Measurements from ENCODE around the gene JPH4.

The JPH4 gene

GRCh38 chr14:23544511-23545447 lies 33.8 kb downstream of the JPH4 start:
- DNase-seq (no peak), ATAC-seq (ENCODE audit: insufficient read depth, low read depth) (no peak)
- no peaks in the 10 kb centered on the region for H3K9me3 ChIP-seq (ENCODE audit: insufficient read depth, low read length, severe bottlenecking)
- H3K4me3 ChIP-seq (ENCODE audit: low read depth in 1 of 2, low read length in 2 of 2) = no peak overlapping the region
- TF ChIP-seq CTCF (IDR thresholded peaks at IDR 0.05; ENCODE audit: borderline replicate concordance, extremely low read depth, low read length, poor library complexity, severe bottlenecking) (no peak), EZH2 (IDR thresholded peaks at IDR 0.05; ENCODE audit: borderline replicate concordance, low read depth, low read length, severe bottlenecking) (no peak)
- H3K9ac ChIP-seq (ENCODE audit: low read depth, low read length) = no peak overlapping the region
- H3K27me3 ChIP-seq (ENCODE audit: insufficient read depth, low read length, poor library complexity) = no peaks in the 10 kb centered on the region
- no peaks in the 10 kb centered on the region for H3K79me2 ChIP-seq (ENCODE audit: insufficient read depth, low read length)
- H3K27ac ChIP-seq (ENCODE audit: low read length) = no peak overlapping the region
- no peak overlapping the region for H3K4me2 ChIP-seq (ENCODE audit: insufficient read depth, low read length)
- H3K36me3 ChIP-seq (ENCODE audit: insufficient read depth, low read length) = no peaks in the 10 kb centered on the region
- no peak overlapping the region for H2AFZ ChIP-seq (ENCODE audit: low read depth, low read length)
- H3K4me1 ChIP-seq (ENCODE audit: insufficient read depth, low read length) = peaks cover 1% of the 10 kb centered on the region; the same call in 1 of the 2 replicates
- H4K20me1 ChIP-seq (ENCODE audit: insufficient read depth, low read length) = no peaks in the 10 kb centered on the region

DNA sequence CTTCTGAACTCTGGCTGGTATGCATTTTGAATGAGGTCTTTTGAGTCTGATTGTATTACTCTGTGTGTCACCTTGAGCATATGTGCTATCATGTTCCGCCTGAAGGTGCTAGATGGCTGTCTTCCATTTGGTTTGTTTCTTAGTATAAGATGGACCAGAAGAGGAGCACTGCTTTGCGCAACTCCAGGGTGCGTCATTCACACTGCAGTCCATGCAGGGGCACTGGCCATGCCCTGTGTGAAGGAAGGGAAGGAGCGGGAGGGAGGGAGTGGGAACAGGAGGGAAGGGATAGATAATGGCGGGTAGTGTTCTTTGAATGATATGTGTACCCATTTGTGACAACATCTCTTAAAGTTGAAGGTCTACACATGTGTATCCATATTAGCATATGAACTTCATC lies 35.2 kb downstream of the JPH4 start:
- Histone ChIP-seq H2AFZ (ENCODE audit: low read depth, low read length) (no peak overlapping the region), H3K27me3 (ENCODE audit: insufficient read depth, low read length, poor library complexity) (no peaks in the 10 kb centered on the region), H3K27ac (ENCODE audit: low read length) (no peak overlapping the region), H3K36me3 (ENCODE audit: insufficient read depth, low read length) (no peaks in the 10 kb centered on the region), H3K79me2 (ENCODE audit: insufficient read depth, low read length) (no peaks in the 10 kb centered on the region), H3K4me2 (ENCODE audit: insufficient read depth, low read length) (no peak overlapping the region), H3K9ac (ENCODE audit: low read depth, low read length) (no peak overlapping the region), H4K20me1 (ENCODE audit: insufficient read depth, low read length) (no peaks in the 10 kb centered on the region; the same call in 1 of the 2 replicates), H3K4me3 (ENCODE audit: low read depth in 1 of 2, low read length in 2 of 2) (no peak overlapping the region), H3K4me1 (ENCODE audit: insufficient read depth, low read length) (no peaks in the 10 kb centered on the region), H3K9me3 (ENCODE audit: insufficient read depth, low read length, severe bottlenecking) (no peaks in the 10 kb centered on the region)
- ATAC-seq (ENCODE audit: insufficient read depth, low read depth) = no peak
- TF ChIP-seq CTCF (IDR thresholded peaks at IDR 0.05; ENCODE audit: borderline replicate concordance, extremely low read depth, low read length, poor library complexity, severe bottlenecking) (no peak), EZH2 (IDR thresholded peaks at IDR 0.05; ENCODE audit: borderline replicate concordance, low read depth, low read length, severe bottlenecking) (no peak)
- DNase-seq = no peak

- Histone ChIP-seq H3K4me2 (ENCODE audit: insufficient read depth, low read length) (no peak overlapping the region), H2AFZ (ENCODE audit: low read depth, low read length) (no peak overlapping the region), H3K9ac (ENCODE audit: low read depth, low read length) (no peak overlapping the region), H3K36me3 (ENCODE audit: insufficient read depth, low read length) (no peaks in the 10 kb centered on the region), H3K9me3 (ENCODE audit: insufficient read depth, low read length, severe bottlenecking) (no peaks in the 10 kb centered on the region), H3K27ac (ENCODE audit: low read length) (no peak overlapping the region), H3K4me3 (ENCODE audit: low read depth in 1 of 2, low read length in 2 of 2) (no peak overlapping the region), H3K4me1 (ENCODE audit: insufficient read depth, low read length) (no peaks in the 10 kb centered on the region), H3K79me2 (ENCODE audit: insufficient read depth, low read length) (no peaks in the 10 kb centered on the region), H4K20me1 (ENCODE audit: insufficient read depth, low read length) (no peaks in the 10 kb centered on the region; the same call in 1 of the 2 replicates), H3K27me3 (ENCODE audit: insufficient read depth, low read length, poor library complexity) (no peaks in the 10 kb centered on the region)
- no peak for TF ChIP-seq EZH2 (IDR thresholded peaks at IDR 0.05; ENCODE audit: borderline replicate concordance, low read depth, low read length, severe bottlenecking)
- no peak for TF ChIP-seq CTCF (IDR thresholded peaks at IDR 0.05; ENCODE audit: borderline replicate concordance, extremely low read depth, low read length, poor library complexity, severe bottlenecking)
- DNase-seq = no peak
- ATAC-seq (ENCODE audit: insufficient read depth, low read depth) = no peak
Measured at GRCh38 chr14:23542261-23542660, 36.3 kb downstream of the JPH4 start.
